T1000 (cell line): Measurements from ENCODE around the gene CASR.
"Not testable (repeated sequence)": the region's sequence is repeated elsewhere in the genome, so short reads cannot be mapped to it uniquely, and the experiment has no call there.

Source experiments
- DNase-seq: peaks from one replicate; lab custom pipeline; 2025; ENCODE audit warnings: mixed read lengths; lab: John Stamatoyannopoulos, UW

CASR gene

GRCh38 chr3:122183521-122183892 is at the start of gene CASR:
Gene CASR, plus strand, starts transcription at chr3:122183668. Its CDS starts 70,522 bp downstream, at chr3:122254190.
- no peak for DNase-seq

GRCh38 chr3:122146466-122146865 is 37.0 kb upstream of the CASR start:
- DNase-seq, result no peak

GRCh38 chr3:122148941-122149627 is 34.4 kb upstream of the CASR start:
- DNase-seq, result no peak

- no peak for DNase-seq
Observed at GRCh38 chr3:122151480-122151879, 32.0 kb upstream of the CASR start.

- DNase-seq, result not testable (repeated sequence)
Observed at GRCh38 chr3:122164983-122165382, 18.5 kb upstream of the CASR start.

GRCh38 chr3:122167630-122168029 is 15.8 kb upstream of the CASR start:
- DNase-seq, result no peak

- DNase-seq, result no peak
Observed at GRCh38 chr3:122168044-122168443, 15.4 kb upstream of the CASR start.

- no peak for DNase-seq
Observed at GRCh38 chr3:122169911-122170310, 13.6 kb upstream of the CASR start.

GRCh38 chr3:122171361-122171760 is 12.1 kb upstream of the CASR start:
- not testable (repeated sequence) for DNase-seq

GRCh38 chr3:122178711-122179110 is 4.8 kb upstream of the CASR start:
- DNase-seq, result no peak

- no peak for DNase-seq
Observed at GRCh38 chr3:122183893-122184590, 574 bp downstream of the CASR start.

GRCh38 chr3:122184591-122184929 is 1.1 kb downstream of the CASR start:
- DNase-seq, result no peak

GRCh38 chr3:122186372-122186771 is 2.9 kb downstream of the CASR start:
- no peak for DNase-seq

- DNase-seq, result no peak
Observed at GRCh38 chr3:122188737-122189136, 5.3 kb downstream of the CASR start.

- no peak for DNase-seq
Observed at GRCh38 chr3:122189357-122189756, 5.9 kb downstream of the CASR start.

GRCh38 chr3:122190525-122190924 is 7.1 kb downstream of the CASR start:
- DNase-seq, result no peak

GRCh38 chr3:122198966-122199365 is 15.5 kb downstream of the CASR start:
- DNase-seq, result no peak

- DNase-seq, result no peak
Observed at GRCh38 chr3:122199552-122199951, 16.1 kb downstream of the CASR start.

GRCh38 chr3:122200661-122201060 is 17.2 kb downstream of the CASR start:
- no peak for DNase-seq

GRCh38 chr3:122201476-122201875 is 18.0 kb downstream of the CASR start:
- not testable (repeated sequence) for DNase-seq

- no peak for DNase-seq
Observed at GRCh38 chr3:122208579-122208978, 25.1 kb downstream of the CASR start.

GRCh38 chr3:122213650-122214049 is 30.2 kb downstream of the CASR start:
- no peak for DNase-seq

- DNase-seq, result no peak
Observed at GRCh38 chr3:122214711-122215110, 31.2 kb downstream of the CASR start.
